NCI-H748 (cell line): ENCODE measurements around the gene MFSD12.

Experiments
- DNase-seq: peaks from one replicate; lab custom pipeline; 2025; ENCODE audit not compliant: unreplicated experiment; lab: John Stamatoyannopoulos, UW

MFSD12 gene

DNA sequence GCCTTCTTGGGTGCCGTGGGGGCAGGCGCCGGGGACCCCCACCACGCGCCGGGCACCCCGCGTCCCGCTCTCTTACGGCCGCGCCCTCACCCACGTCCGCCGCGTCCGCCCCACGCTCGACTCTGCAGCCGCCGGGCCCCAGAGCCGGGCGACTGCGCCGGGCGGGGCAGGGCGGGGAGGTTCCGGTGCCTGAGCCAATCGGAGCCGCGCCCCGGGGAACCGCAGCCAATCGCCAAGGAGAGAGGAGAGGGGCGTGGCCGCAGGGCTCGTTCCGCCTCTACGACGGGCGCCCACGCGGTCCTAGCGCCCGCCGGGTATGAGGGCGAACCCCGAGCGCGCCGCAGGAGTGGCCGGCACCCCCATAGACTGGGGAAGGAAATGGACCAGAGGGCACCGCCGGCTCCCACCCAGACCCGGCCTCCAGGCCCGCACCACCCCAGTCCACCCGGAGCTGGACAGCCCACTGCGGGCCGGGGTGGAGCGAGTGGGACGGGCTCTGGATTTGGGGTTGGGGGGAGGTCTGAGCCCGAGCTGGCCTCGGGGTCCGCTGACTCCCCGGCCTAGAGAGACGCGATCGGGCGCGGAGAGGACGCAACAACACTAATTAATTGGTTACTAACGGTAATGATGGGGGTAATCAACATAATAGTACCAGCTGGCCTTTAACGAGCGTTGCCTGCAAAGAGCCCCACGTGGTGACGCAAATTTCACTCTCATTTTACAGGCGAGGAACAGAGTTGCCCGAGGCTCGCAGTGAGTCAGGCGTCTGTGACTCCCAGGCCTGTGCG lies at the start of gene MFSD12:
Gene MFSD12, minus strand, starts transcription at position 126 of the 788 bp plus-strand sequence. CDS start 183 bp downstream, outside the sequence.
- peak; percentile 92 for DNase-seq

- peak; percentile 32 for DNase-seq
Measured at GRCh38 chr19:3606690-3607289, 49.4 kb upstream of the MFSD12 start, which contains the start of gene TBXA2R. Gene TBXA2R, minus strand, starts transcription at chr19:3606875. Its CDS starts 6,241 bp downstream, at chr19:3600634.

- peak; percentile 52 for DNase-seq
Measured at GRCh38 chr19:3606174-3606689, 48.8 kb upstream of the MFSD12 start.

GRCh38 chr19:3605770-3606169 lies 48.4 kb upstream of the MFSD12 start:
- DNase-seq, result no peak

DNA sequence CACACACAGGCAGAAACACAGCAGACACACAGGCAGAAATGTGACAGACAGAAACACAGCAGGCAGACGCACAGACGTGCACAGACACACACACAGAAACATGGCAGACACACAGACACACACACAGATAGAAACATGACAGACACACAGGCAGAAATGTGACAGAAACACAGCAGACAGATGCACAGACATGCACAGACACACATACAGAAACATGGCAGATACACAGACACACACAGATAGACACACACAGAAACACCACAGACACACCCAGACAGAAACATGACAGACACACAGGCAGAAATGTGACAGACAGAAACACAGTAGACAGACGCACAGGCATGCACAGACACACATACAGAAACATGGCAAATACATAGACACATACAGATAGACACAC lies 48.0 kb upstream of the MFSD12 start:
- DNase-seq, result no peak

- no peak for DNase-seq
Measured at GRCh38 chr19:3604987-3605343, 47.6 kb upstream of the MFSD12 start.

DNA sequence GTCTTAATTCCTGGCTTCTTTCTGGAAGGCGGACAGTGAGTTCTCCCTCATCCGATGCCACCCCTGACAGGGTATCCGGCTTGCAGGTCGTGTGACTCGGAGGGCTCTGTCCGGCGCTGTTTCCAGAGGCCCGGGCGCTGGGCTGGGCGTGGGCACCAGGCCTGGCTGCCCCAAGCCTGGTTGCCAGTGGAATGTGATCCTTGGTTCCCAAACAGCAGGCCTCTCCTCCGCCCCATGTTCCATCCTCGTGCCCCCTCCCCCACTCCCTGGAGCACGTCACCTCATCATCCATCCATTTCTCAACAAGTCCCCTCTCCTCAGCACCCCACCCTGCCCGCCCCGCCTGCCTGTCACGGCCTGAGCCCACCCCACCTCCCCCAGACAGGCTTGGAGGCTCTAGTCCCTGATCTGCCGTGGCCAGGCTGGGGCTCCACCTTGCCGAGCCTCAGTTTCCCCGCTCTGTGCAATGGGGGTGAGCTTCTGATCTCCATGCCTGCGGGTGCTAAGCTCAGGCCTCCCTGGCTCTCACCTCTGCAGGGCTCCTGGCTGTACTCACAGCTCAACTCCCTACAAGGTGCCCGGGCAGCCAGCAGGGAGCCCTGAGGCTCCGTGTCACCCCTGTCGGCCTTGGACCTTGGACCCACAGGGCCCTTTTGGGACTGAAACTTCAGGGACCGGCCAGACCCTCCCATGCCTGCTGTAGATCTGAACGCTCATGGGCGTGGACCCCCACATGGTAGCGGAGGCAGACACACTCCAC lies 47.0 kb upstream of the MFSD12 start:
- no peak for DNase-seq

- DNase-seq, result no peak
Measured at GRCh38 chr19:3603121-3603811, 45.9 kb upstream of the MFSD12 start.

- no peak for DNase-seq
Measured at GRCh38 chr19:3601021-3601420, 43.6 kb upstream of the MFSD12 start.

DNA sequence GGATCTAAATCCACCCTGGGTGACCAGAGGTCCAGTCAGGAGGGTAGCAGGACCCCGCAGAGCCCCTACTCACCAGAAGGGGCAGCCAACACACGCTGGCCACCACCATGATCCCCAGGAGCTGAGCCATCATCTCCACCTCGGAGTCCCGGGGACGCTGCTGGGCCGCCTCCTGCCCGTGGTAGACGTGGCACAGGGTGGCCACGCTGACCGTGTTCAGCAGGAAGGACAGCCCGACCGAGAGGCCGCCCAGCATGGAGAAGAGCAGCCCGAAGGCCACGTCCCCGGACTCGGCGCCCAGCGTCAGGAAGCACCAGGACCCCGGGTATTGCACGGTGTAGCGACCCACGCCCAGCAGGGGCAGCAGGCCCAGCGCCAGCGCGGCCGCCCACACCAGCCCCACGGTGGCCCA lies 42.4 kb upstream of the MFSD12 start:
- no peak for DNase-seq

GRCh38 chr19:3595521-3596061 lies 38.2 kb upstream of the MFSD12 start:
- DNase-seq, result no peak

DNA sequence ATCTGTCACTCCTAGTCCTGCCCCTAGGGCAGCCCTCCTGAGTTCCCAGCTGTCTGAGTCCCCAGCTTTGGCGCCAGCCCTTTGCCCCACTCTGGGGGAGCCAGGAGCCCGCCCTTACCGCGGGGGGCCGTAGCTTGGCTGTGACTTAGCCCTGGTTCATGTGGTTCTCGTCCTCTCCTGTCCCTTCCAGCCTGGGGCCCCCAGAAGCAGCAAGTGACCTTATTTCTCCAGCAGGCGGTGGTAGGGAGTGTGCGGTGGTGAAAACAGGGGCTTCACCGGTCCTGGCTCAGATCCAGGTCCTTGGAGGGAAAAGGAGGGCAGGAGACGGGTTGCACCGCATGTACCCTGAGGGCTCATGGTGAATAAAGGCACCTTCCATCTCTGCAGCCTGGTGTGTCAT lies 35.8 kb upstream of the MFSD12 start:
- DNase-seq, result no peak

- no peak for DNase-seq
Measured at GRCh38 chr19:3591876-3592613, 34.7 kb upstream of the MFSD12 start.

- DNase-seq, result no peak
Measured at GRCh38 chr19:3590991-3591659, 33.7 kb upstream of the MFSD12 start.

DNA sequence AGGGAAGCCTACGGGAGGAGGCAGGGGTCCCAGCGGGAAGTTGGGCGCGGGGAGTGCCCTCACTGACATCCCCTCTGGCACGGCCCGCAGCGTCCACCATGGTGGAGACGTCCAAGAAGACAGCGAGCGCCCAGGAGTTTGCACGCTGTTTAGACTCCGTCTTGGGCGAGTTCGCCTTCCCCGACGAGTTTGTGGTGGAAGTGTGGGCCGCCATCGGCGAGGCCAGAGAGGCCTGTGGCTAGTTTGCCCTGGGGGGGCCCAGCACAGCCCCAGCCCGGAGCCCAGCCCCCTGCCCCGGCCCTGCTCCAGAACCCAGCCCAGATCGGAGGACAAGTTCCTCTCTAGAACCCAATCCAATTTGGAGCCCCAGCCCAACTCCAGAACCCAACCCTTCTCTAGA lies 32.6 kb upstream of the MFSD12 start:
- DNase-seq, result no peak

DNA sequence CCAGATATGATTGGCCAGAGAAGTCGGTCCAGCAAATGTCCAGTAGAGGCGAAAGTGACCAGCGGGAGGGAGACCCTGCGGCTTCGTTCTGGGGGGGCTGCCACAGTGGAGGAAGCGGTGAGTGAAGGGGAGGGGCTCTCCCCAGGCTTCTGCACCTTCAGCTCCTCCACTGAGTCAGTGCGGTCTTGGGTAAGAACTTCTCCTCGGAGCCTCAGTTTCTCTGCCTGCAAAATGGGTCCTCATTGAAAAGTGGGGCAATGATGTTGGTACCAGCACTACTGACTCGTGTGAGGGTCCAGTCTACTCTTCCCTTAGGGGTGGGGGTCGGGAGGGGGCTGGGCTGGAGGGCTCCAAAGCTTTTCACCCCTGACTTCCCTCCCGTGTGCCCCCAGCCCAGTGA lies 32.1 kb upstream of the MFSD12 start:
- DNase-seq, result no peak

GRCh38 chr19:3586707-3587346 lies 29.4 kb upstream of the MFSD12 start:
- DNase-seq, result no peak

- peak; percentile 25 for DNase-seq
Measured at GRCh38 chr19:3586127-3586626, 28.8 kb upstream of the MFSD12 start.
